H9 (cell line): ENCODE results near the gene HOXB1. TPM values are rescaled to one million over a fixed set of nuclear protein-coding genes. Genes with fewer than 3 reads are reported as not detected.

Experiments used
- DNase-seq: peaks from one replicate; pipeline ENCODE4 v3.0.0-alpha.2; 2017
- H2AFZ ChIP-seq: one replicate; pipeline ENCODE4 v1.6.1; 2013; ENCODE audit warnings: mild to moderate bottlenecking, low read length, control low read depth, moderate library complexity
- H2AK5ac ChIP-seq: 2 replicates; pipeline ENCODE4 v1.6.1; 2013; ENCODE audit warnings: low read length, control low read depth, mixed read lengths; ENCODE audit not compliant: insufficient read length
- H2BK120ac ChIP-seq: one replicate; pipeline ENCODE4 v1.6.1; 2013; ENCODE audit warnings: low read depth, mild to moderate bottlenecking, low read length, control low read depth, inconsistent platforms; ENCODE audit not compliant: poor library complexity, severe bottlenecking
- H2BK12ac ChIP-seq: 2 replicates; pipeline ENCODE4 v1.6.1; 2013; ENCODE audit warnings: low read length, control low read depth, mixed read lengths, low read depth; ENCODE audit not compliant: insufficient read length
- H2BK15ac ChIP-seq: 2 replicates; pipeline ENCODE4 v1.6.1; 2013; ENCODE audit warnings: low read depth, low read length, control low read depth
- H2BK20ac ChIP-seq: one replicate; pipeline ENCODE4 v1.6.1; 2013; ENCODE audit warnings: low read depth, mild to moderate bottlenecking, low read length, control low read depth, inconsistent platforms; ENCODE audit not compliant: poor library complexity, severe bottlenecking
- H2BK5ac ChIP-seq: 2 replicates; pipeline ENCODE4 v1.6.1; 2013; ENCODE audit warnings: low read length, control low read depth, mixed read lengths; ENCODE audit not compliant: insufficient read length
- H3K14ac ChIP-seq: 2 replicates; pipeline ENCODE4 v1.6.1; 2013; ENCODE audit warnings: low read length, control low read depth; ENCODE audit not compliant: insufficient read depth
- H3K18ac ChIP-seq: 2 replicates; pipeline ENCODE4 v1.6.1; 2013; ENCODE audit warnings: low read depth, mild to moderate bottlenecking, mixed read lengths, low read length, control low read depth; ENCODE audit not compliant: insufficient read length
- H3K23ac ChIP-seq: 2 replicates; pipeline ENCODE4 v1.6.1; 2013; ENCODE audit warnings: low read length, control low read depth, mixed read lengths, low read depth; ENCODE audit not compliant: insufficient read length
- H3K23me2 ChIP-seq: 2 replicates; pipeline ENCODE4 v1.6.1; 2013; ENCODE audit warnings: low read depth, mild to moderate bottlenecking, mixed read lengths, low read length, control low read depth; ENCODE audit not compliant: insufficient read length, poor library complexity, severe bottlenecking
- H3K27ac ChIP-seq: 2 replicates; pipeline ENCODE4 v1.5.1; 2013; ENCODE audit warnings: low read length, control low read depth, mixed read lengths, low read depth; ENCODE audit not compliant: insufficient read length
- H3K27me3 ChIP-seq: 2 replicates; pipeline ENCODE4 v1.6.1; 2013; ENCODE audit warnings: low read length, control low read depth, inconsistent platforms; ENCODE audit not compliant: insufficient read depth
- H3K4ac ChIP-seq: 2 replicates; pipeline ENCODE4 v1.6.1; 2013; ENCODE audit warnings: low read depth, mild to moderate bottlenecking, control low read depth, inconsistent platforms, low read length, moderate library complexity
- H3K4me1 ChIP-seq: 2 replicates; pipeline ENCODE4 v1.6.1; 2013; ENCODE audit warnings: low read length, control low read depth, inconsistent platforms; ENCODE audit not compliant: insufficient read depth
- H3K4me2 ChIP-seq: 2 replicates; pipeline ENCODE4 v1.6.1; 2013; ENCODE audit warnings: low read length, control low read depth, mixed read lengths; ENCODE audit not compliant: insufficient read length, insufficient read depth
- H3K56ac ChIP-seq: 2 replicates; pipeline ENCODE4 v1.6.1; 2013; ENCODE audit warnings: low read depth, mild to moderate bottlenecking, mixed read lengths, low read length, control low read depth; ENCODE audit not compliant: insufficient read length
- H3K79me1 ChIP-seq: 2 replicates; pipeline ENCODE4 v1.6.1; 2013; ENCODE audit warnings: low read depth, mild to moderate bottlenecking, moderate library complexity, low read length, control low read depth, inconsistent platforms; ENCODE audit not compliant: insufficient read depth, poor library complexity, severe bottlenecking
- H3K79me2 ChIP-seq: 2 replicates; pipeline ENCODE4 v1.6.1; 2013; ENCODE audit warnings: low read length, control low read depth, inconsistent platforms; ENCODE audit not compliant: insufficient read depth
- H3K9ac ChIP-seq: 2 replicates; pipeline ENCODE4 v1.6.1; 2013; ENCODE audit warnings: low read length, control low read depth, mixed read lengths; ENCODE audit not compliant: insufficient read length; ENCODE audit errors: extremely low read depth
- H3K9me3 ChIP-seq: one replicate; pipeline ENCODE4 v1.6.1; 2013; ENCODE audit warnings: low read depth, low read length, inconsistent platforms; ENCODE audit not compliant: control insufficient read depth
- H3T11ph ChIP-seq: one replicate; pipeline ENCODE4 v1.6.1; 2013; ENCODE audit warnings: mild to moderate bottlenecking, low read length, control low read depth, inconsistent platforms
- H4K20me1 ChIP-seq: one replicate; pipeline ENCODE4 v1.6.1; 2013; ENCODE audit not compliant: control insufficient read depth, insufficient read length, insufficient read depth
- H4K5ac ChIP-seq: 2 replicates; pipeline ENCODE4 v1.6.1; 2013; ENCODE audit warnings: low read depth, mild to moderate bottlenecking, mixed read lengths, low read length, control low read depth; ENCODE audit not compliant: insufficient read length
- H4K8ac ChIP-seq: replicated peaks from 2 replicates; pipeline ENCODE4 v1.6.1; 2013; ENCODE audit warnings: low read length, control low read depth, mixed read lengths, low read depth; ENCODE audit not compliant: insufficient read length
- H4K91ac ChIP-seq: 2 replicates; pipeline ENCODE4 v1.6.1; 2013; ENCODE audit warnings: low read depth, mild to moderate bottlenecking, moderate library complexity, mixed read lengths, low read length, control low read depth; ENCODE audit not compliant: insufficient read length
- H3K27ac Mint-ChIP-seq, 3 experiments: 2 replicates in 2 of 3; 3 replicates in 1 of 3; pipeline ENCODE4 v1.8.0; 2020 to 2021; ENCODE audit warnings: mixed read lengths in 3 of 3, mild to moderate bottlenecking in 1 of 3, moderate library complexity in 1 of 3
- H3K27me3 Mint-ChIP-seq: 2 replicates; pipeline ENCODE4 v1.8.0; 2021; ENCODE audit warnings: low read depth, mild to moderate bottlenecking, moderate library complexity, mixed read lengths
- H3K36me3 Mint-ChIP-seq, 3 experiments: 2 replicates in 2 of 3; 3 replicates in 1 of 3; pipeline ENCODE4 v1.8.0; 2020 to 2021; ENCODE audit warnings: low read depth in 3 of 3, mixed read lengths in 3 of 3; ENCODE audit not compliant: insufficient read depth in 1 of 3
- H3K4me1 Mint-ChIP-seq, 2 experiments: 2 replicates each; pipeline ENCODE4 v1.8.0; 2020; ENCODE audit warnings: mixed read lengths in 2 of 2
- H3K4me3 Mint-ChIP-seq, 2 experiments: 2 replicates in 1 of 2; 3 replicates in 1 of 2; pipeline ENCODE4 v1.8.0; 2020 to 2021; ENCODE audit warnings: mild to moderate bottlenecking in 2 of 2, mixed read lengths in 2 of 2, moderate library complexity in 1 of 2
- H3K9me3 Mint-ChIP-seq, 2 experiments: 2 replicates in 1 of 2; 3 replicates in 1 of 2; pipeline ENCODE4 v1.8.0; 2020; ENCODE audit warnings: mild to moderate bottlenecking in 2 of 2, mixed read lengths in 2 of 2, moderate library complexity in 1 of 2
- CTCF ChIP-seq: fragments of 200-600 bp; sonication (generic); conservative IDR thresholded peaks from 3 replicates; pipeline ENCODE4 v1.8.0; 2021; ENCODE audit warnings: antibody characterized with exemption, mild to moderate bottlenecking
- WGBS: extraction: QIAGEN DNeasy Blood & Tissue Kit; methylation state at CpG from one replicate; pipeline ENCODE4 v1.1.7; 2013; ENCODE audit warnings: missing lambda C conversion rate, low lambda C conversion rate, mixed read lengths; ENCODE audit not compliant: insufficient read length; ENCODE audit errors: extremely low coverage; 5-methylcytosine and 5-hydroxymethylcytosine counted together
- total RNA-seq: library from RNA; stranded (reverse); gene quantifications from 2 replicates; pipeline ENCODE4 v1.2.1, GENCODE V29; 2021

HOXB1 gene
- total RNA-seq, 1 experiment from 2014 or later = not detected

GRCh38 chr17:48520631-48521079, 10.2 kb downstream of the HOXB1 start:
- Mint-ChIP-seq H3K36me3 (peaks cover 0 to 2% (median 0%) of the 10 kb centered on the region in 3 experiments; a peak in 1 of 7 replicates), H3K4me1 (peaks cover 41 to 45% of the 10 kb centered on the region in 2 experiments), H3K4me3 (peak overlapping the region in 1 of 2 experiments; percentile 57; a peak in 3 of 5 replicates), H3K27ac (no peak overlapping the region), H3K27me3 (peaks cover 100% of the 10 kb centered on the region), H3K9me3 (peaks cover 2 to 22% of the 10 kb centered on the region in 2 experiments; a peak in 3 of 5 replicates)
- H3K4me1 ChIP-seq = peaks cover 11% of the 10 kb centered on the region
- H3K79me2 ChIP-seq = no peaks in the 10 kb centered on the region
- H3K4me2 ChIP-seq = peak overlapping the region; percentile 30
- no peak overlapping the region for H4K91ac ChIP-seq
- DNase-seq = peak; percentile 66
- H3K27ac ChIP-seq = no peak overlapping the region
- no peak overlapping the region for H3K4ac ChIP-seq
- no peak overlapping the region for H4K8ac ChIP-seq
- no peaks in the 10 kb centered on the region for H3K23me2 ChIP-seq
- H2AK5ac ChIP-seq = no peak overlapping the region
- no peak overlapping the region for H3K23ac ChIP-seq
- no peak overlapping the region for H3K14ac ChIP-seq
- no peaks in the 10 kb centered on the region for H3K79me1 ChIP-seq
- H3K9ac ChIP-seq = no peak overlapping the region
- no peak for TF ChIP-seq CTCF
- H3K56ac ChIP-seq = no peak overlapping the region
- H2BK12ac ChIP-seq = no peak overlapping the region
- H4K20me1 ChIP-seq = no peaks in the 10 kb centered on the region
- no peak overlapping the region for H2BK15ac ChIP-seq
- no peak overlapping the region for H2BK20ac ChIP-seq
- H3K18ac ChIP-seq = no peak overlapping the region
- H4K5ac ChIP-seq = no peak overlapping the region
- no peak overlapping the region for H3T11ph ChIP-seq
- no CpG with 5 or more reads among the region's 1 CpG for WGBS
- no peak overlapping the region for H2BK120ac ChIP-seq
- no peak overlapping the region for H2BK5ac ChIP-seq
- H3K27me3 ChIP-seq = peaks cover 32% of the 10 kb centered on the region; the same call in 1 of the 2 replicates
- H2AFZ ChIP-seq = no peak overlapping the region
- no peaks in the 10 kb centered on the region for H3K9me3 ChIP-seq
